Sigmoid colon (tissue), 7 donors: ENCODE data around the gene IGDCC3. TPM values are rescaled to one million over a fixed set of nuclear protein-coding genes. Genes with fewer than 3 reads are reported as not detected.
"Not testable (repeated sequence)": the region's sequence is repeated elsewhere in the genome, so short reads cannot be mapped to it uniquely, and the experiment has no call there.

Experiments
- DNase-seq: peaks from one replicate; pipeline ENCODE4 v3.0.0-alpha.2; 2019
- H3K27ac ChIP-seq, 4 donors: fragments of 200-600 bp; sonication (generic); one replicate each; pipeline ENCODE4 v1.5.1; 2016 to 2019; ENCODE audit warnings: mild to moderate bottlenecking in 1 of 4
- H3K27me3 ChIP-seq, 3 donors: fragments of 200-600 bp; sonication (generic); one replicate each; pipeline ENCODE4 v1.5.1; 2019; ENCODE audit warnings: mild to moderate bottlenecking in 1 of 3
- H3K36me3 ChIP-seq, 4 donors: fragments of 200-600 bp; sonication (generic); one replicate each; pipeline ENCODE4 v1.5.1; 2016 to 2019
- H3K4me1 ChIP-seq, 4 donors: fragments of 200-600 bp; sonication (generic); one replicate each; pipeline ENCODE4 v1.5.1; 2017 to 2019
- H3K4me3 ChIP-seq, 4 donors: fragments of 200-600 bp; sonication (generic); one replicate each; pipeline ENCODE4 v1.5.1; 2017 to 2019; ENCODE audit warnings: mild to moderate bottlenecking in 2 of 4, moderate library complexity in 1 of 4
- H3K9me3 ChIP-seq, 4 donors: fragments of 200-600 bp in 3 of 4; sonication (generic) in 3 of 4; one replicate each; pipeline versions ENCODE4 v1.5.1 to v1.6.1; 2013 to 2019
- CTCF ChIP-seq, 4 experiments: fragments of 450-650 bp in 3 of 4; fragments of 200-600 bp in 1 of 4; IDR thresholded peaks; one replicate each; pipeline ENCODE4 v1.5.1; 2016 to 2019; ENCODE audit warnings: antibody characterized with exemption in 4 of 4, mild to moderate bottlenecking in 3 of 4, moderate library complexity in 2 of 4
- EP300 ChIP-seq, 4 donors: sonication (generic); formaldehyde crosslinking; IDR thresholded peaks; one replicate each; pipeline ENCODE4 v1.6.1; 2017; ENCODE audit warnings: antibody characterized with exemption in 4 of 4
- POLR2A ChIP-seq, 2 donors: fragments of 450-650 bp; IDR thresholded peaks; one replicate each; pipeline ENCODE4 v1.6.1; 2016; ENCODE audit warnings: antibody characterized with exemption in 2 of 2, mild to moderate bottlenecking in 2 of 2, moderate library complexity in 2 of 2
- POLR2AphosphoS5 ChIP-seq, 4 donors: sonication (generic); formaldehyde crosslinking; IDR thresholded peaks; one replicate each; pipeline ENCODE4 v1.6.1; 2017; ENCODE audit warnings: antibody characterized with exemption in 4 of 4
- WGBS, 2 donors: extraction: QIAGEN DNeasy Blood & Tissue Kit; methylation state at CpG; one replicate each; pipeline ENCODE4 v1.1.7; 2013; 5-methylcytosine and 5-hydroxymethylcytosine counted together
- intact Hi-C: fragments of 100-400 bp; cut with DNase I; formaldehyde crosslinking; loops from one replicate; pipeline ENCODE4 v1.15.1; 2023
- polyA plus RNA-seq, 3 donors: library from polyadenylated mRNA; stranded (reverse); fragments of 200-250 nt; gene quantifications; one replicate each; pipeline ENCODE4 v1.2.3, GENCODE V29; 2013
- total RNA-seq, 4 donors: library from RNA; depleted of rRNA; stranded (reverse); fragments of >200 nt; gene quantifications; one replicate each; pipeline ENCODE4 v1.1.0, GENCODE V29; 2016
- donor health status: healthy with polysubstance abuse.
- donor health status: Bipolar disorder and iron deficiency.
- donor health status: healthy.

The IGDCC3 gene
- total and polyA plus RNA-seq, 7 donors, result under 0.01 to 0.55 (median 0.12) TPM; not detected in 2

- peaks cover 0 to 13% (median 9%) of the 10 kb centered on the region in 4 donors for H3K4me1 ChIP-seq
- intact Hi-C loops, result no loop called here
- WGBS, 2 donors, result 62 to 79% methylated on average over 2 of the region's 2 CpGs
- H3K27me3 ChIP-seq, result peaks cover 14 to 32% (median 23%) of the 10 kb centered on the region in 3 donors
- TF ChIP-seq CTCF (IDR thresholded peaks at IDR 0.05) (no peak), POLR2A (IDR thresholded peaks at IDR 0.05) (no peak), POLR2AphosphoS5 (IDR thresholded peaks at IDR 0.05) (no peak), EP300 (IDR thresholded peaks at IDR 0.05) (no peak)
- no peak overlapping the region for H3K27ac ChIP-seq
- no peak for DNase-seq
- H3K4me3 ChIP-seq, result no peak overlapping the region
- no peaks in the 10 kb centered on the region for H3K9me3 ChIP-seq
- no peaks in the 10 kb centered on the region for H3K36me3 ChIP-seq
These were observed 22.2 kb upstream of the IGDCC3 start for GRCh38 chr15:65399997-65400396.

DNA sequence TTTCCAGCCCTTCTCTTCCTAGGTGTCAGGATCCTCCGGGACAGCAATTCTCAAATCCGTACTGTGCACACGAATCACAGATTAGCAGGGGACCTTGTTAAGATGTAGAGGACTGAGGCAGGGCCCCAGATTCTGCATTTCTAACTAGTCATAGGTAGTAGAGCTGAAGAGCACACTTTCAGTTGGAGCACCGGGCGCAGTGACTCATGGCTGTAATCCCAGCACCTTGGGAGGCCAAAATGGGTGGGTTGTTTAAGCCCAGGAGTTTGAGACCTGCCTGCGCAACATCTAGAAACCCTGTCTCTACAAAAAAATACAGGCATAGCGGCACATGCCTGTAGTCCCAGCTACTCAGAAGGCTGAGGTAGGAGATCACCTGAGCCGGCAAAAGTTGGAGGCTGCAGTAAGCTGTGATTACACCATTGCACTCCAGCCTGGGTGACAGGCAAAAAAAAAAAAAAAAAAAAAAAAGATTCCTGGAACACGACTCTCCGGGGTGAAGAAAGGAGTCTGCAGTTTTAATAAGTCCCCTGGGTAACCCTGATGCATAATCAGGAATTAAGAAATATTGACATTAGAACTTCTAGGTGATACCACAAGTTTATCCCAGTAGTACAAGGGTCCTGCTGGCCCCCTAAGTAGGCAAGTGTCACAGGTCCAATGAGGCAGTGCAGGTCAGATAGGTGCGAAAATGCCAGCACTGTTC is 21.4 kb upstream of the IGDCC3 start:
- WGBS, 2 donors, result 73 to 86% methylated on average over 11 of the region's 11 CpGs
- no peak for DNase-seq
- intact Hi-C loops, result no loop called here
- Histone ChIP-seq H3K36me3 (no peaks in the 10 kb centered on the region), H3K9me3 (no peaks in the 10 kb centered on the region), H3K4me1 (peaks cover 0 to 13% (median 9%) of the 10 kb centered on the region in 4 donors), H3K27ac (no peak overlapping the region), H3K27me3 (peaks cover 14 to 38% (median 28%) of the 10 kb centered on the region in 3 donors), H3K4me3 (no peak overlapping the region)
- no peak for TF ChIP-seq POLR2AphosphoS5 (IDR thresholded peaks at IDR 0.05)
- TF ChIP-seq CTCF (IDR thresholded peaks at IDR 0.05), result no peak
- TF ChIP-seq EP300 (IDR thresholded peaks at IDR 0.05), result no peak
- TF ChIP-seq POLR2A (IDR thresholded peaks at IDR 0.05), result no peak

DNA sequence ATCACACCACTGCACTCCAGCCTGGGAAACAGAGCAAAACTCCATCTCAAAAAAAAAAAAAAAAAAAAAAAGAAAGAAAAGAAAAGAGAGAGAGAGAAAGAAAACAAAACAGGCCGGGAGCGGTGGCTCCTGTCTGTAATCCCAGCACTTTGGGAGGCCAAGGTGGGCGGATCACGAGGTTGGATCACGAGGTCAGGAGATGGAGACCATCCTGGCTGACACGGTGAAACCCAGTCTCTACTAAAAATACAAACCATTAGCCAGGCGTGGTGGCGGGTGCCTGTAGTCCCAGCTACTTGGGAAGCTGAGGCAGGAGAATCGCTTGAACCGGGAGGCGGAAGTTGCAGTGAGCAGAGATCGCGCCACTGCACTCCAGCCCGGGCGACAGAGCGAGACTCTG is 20.7 kb upstream of the IGDCC3 start:
- H3K27ac ChIP-seq, DNase-seq, H3K9me3 ChIP-seq, H3K36me3 ChIP-seq, intact Hi-C loops, H3K4me3 ChIP-seq: not testable (repeated sequence)
- 90 to 94% methylated on average over 16 of the region's 16 CpGs for WGBS, 2 donors
- peaks cover 14 to 38% (median 28%) of the 10 kb centered on the region in 3 donors for H3K27me3 ChIP-seq
- H3K4me1 ChIP-seq, result peaks cover 0 to 13% (median 9%) of the 10 kb centered on the region in 4 donors

DNA sequence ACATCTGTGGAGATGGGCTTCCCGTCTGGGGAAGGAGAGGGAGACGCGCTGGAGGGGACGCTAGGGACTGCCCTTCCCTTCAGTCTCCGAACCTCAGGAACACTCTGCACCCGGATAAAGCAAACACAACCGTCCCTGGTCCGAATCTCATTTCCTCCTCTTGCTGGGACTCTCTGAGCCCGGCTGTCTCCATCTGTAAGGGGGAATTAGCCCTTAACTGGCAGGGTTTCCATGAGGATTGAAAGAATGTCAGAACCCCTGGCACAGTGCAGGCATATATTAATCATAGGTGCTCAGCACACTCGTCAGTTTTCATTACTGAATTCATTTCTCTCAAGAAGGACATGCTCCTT is 19.1 kb upstream of the IGDCC3 start:
- Histone ChIP-seq H3K27me3 (peaks cover 14 to 38% (median 28%) of the 10 kb centered on the region in 3 donors), H3K36me3 (no peaks in the 10 kb centered on the region), H3K27ac (no peak overlapping the region), H3K9me3 (no peaks in the 10 kb centered on the region), H3K4me3 (no peak overlapping the region), H3K4me1 (peaks cover 0 to 13% (median 9%) of the 10 kb centered on the region in 4 donors)
- WGBS, 2 donors, result 23 to 30% methylated on average over 10 of the region's 10 CpGs
- intact Hi-C loops, result no loop called here
- no peak for TF ChIP-seq CTCF (IDR thresholded peaks at IDR 0.05)
- no peak for TF ChIP-seq EP300 (IDR thresholded peaks at IDR 0.05)
- no peak for TF ChIP-seq POLR2A (IDR thresholded peaks at IDR 0.05)
- no peak for TF ChIP-seq POLR2AphosphoS5 (IDR thresholded peaks at IDR 0.05)
- DNase-seq, result no peak

GRCh38 chr15:65396283-65396964 is 18.6 kb upstream of the IGDCC3 start:
- DNase-seq, result no peak
- 27 to 28% methylated on average over 34 of the region's 34 CpGs for WGBS, 2 donors
- intact Hi-C loops, result no loop called here
- Histone ChIP-seq H3K36me3 (no peaks in the 10 kb centered on the region), H3K4me1 (peaks cover 0 to 13% (median 9%) of the 10 kb centered on the region in 4 donors), H3K4me3 (no peak overlapping the region), H3K27me3 (peaks cover 14 to 38% (median 28%) of the 10 kb centered on the region in 3 donors), H3K9me3 (no peaks in the 10 kb centered on the region), H3K27ac (no peak overlapping the region)
- TF ChIP-seq POLR2AphosphoS5 (IDR thresholded peaks at IDR 0.05), result no peak
- no peak for TF ChIP-seq EP300 (IDR thresholded peaks at IDR 0.05)
- TF ChIP-seq POLR2A (IDR thresholded peaks at IDR 0.05), result no peak
